RWPE2 (cell line): ENCODE data around the gene JUN.

Experiments
- ATAC-seq: fragments of 200-7000 bp; cut with Tn5 transposase; 3 replicates; pipeline ENCODE4 v1.9.1; 2021; ENCODE audit warnings: low read depth
- DNase-seq: peaks from one replicate; pipeline ENCODE4 v3.0.0-alpha.2; 2020; ENCODE audit warnings: low spot score
- H3K27ac ChIP-seq: fragments of 450-650 bp; 2 replicates; pipeline ENCODE4 v1.5.1; 2017; ENCODE audit warnings: mild to moderate bottlenecking; ENCODE audit not compliant: poor library complexity, severe bottlenecking
- H3K27me3 ChIP-seq: fragments of 250-450 bp; sonication (Bioruptor Pico); 2 replicates; pipeline ENCODE4 v1.5.1; 2021; ENCODE audit warnings: mild to moderate bottlenecking, moderate library complexity; ENCODE audit not compliant: insufficient read depth, poor library complexity, severe bottlenecking
- H3K36me3 ChIP-seq: fragments of 250-450 bp; sonication (Bioruptor Pico); 2 replicates; pipeline ENCODE4 v1.5.1; 2020; ENCODE audit warnings: low read depth, mild to moderate bottlenecking, moderate library complexity
- H3K4me1 ChIP-seq: fragments of 250-450 bp; sonication (Bioruptor Pico); 2 replicates; pipeline ENCODE4 v1.5.1; 2021; ENCODE audit warnings: mild to moderate bottlenecking, moderate library complexity; ENCODE audit not compliant: insufficient read depth, poor library complexity, severe bottlenecking
- H3K4me3 ChIP-seq: fragments of 250-450 bp; sonication (Bioruptor Pico); 2 replicates; pipeline ENCODE4 v1.5.1; 2021; ENCODE audit warnings: mild to moderate bottlenecking, moderate library complexity; ENCODE audit not compliant: severe bottlenecking
- H3K9me3 ChIP-seq: fragments of 250-450 bp; sonication (Bioruptor Pico); 2 replicates; pipeline ENCODE4 v1.5.1; 2021; ENCODE audit warnings: mild to moderate bottlenecking, moderate library complexity; ENCODE audit not compliant: severe bottlenecking
- TF ChIP-seq, protein P1 (sequence below): fragments of 450-650 bp; IDR thresholded peaks from one replicate; pipeline ENCODE4 v1.5.1; 2017; ENCODE audit warnings: mild to moderate bottlenecking, moderate library complexity; ENCODE audit not compliant: poor library complexity, severe bottlenecking

Gene JUN

DNA sequence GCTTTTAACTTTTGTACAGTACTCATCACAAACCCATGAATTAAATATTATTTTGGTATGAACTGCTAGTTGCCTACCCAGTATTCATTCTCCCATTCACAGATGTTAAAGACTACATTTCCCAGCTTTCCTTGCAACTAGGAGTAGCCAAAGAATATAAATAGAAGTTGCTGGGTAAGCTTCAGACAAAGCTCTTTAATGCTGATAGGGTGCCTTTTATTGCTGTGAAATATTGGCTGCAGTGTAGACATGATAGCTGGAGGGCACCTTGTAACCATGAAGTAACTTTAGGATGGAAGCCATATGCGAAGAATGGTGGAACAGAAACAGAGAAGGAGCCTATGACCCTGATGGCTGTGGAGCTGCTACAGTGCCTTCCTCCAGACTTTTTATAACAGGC is 16.7 kb downstream of the JUN start:
- H3K4me3 ChIP-seq, result no peak overlapping the region
- no peak for ATAC-seq
- H3K27ac ChIP-seq, result no peak overlapping the region
- H3K4me1 ChIP-seq, result peaks cover 37% of the 10 kb centered on the region
- no peak for DNase-seq
- no peaks in the 10 kb centered on the region for H3K36me3 ChIP-seq
- H3K27me3 ChIP-seq, result no peaks in the 10 kb centered on the region
- TF ChIP-seq, protein P1, sequence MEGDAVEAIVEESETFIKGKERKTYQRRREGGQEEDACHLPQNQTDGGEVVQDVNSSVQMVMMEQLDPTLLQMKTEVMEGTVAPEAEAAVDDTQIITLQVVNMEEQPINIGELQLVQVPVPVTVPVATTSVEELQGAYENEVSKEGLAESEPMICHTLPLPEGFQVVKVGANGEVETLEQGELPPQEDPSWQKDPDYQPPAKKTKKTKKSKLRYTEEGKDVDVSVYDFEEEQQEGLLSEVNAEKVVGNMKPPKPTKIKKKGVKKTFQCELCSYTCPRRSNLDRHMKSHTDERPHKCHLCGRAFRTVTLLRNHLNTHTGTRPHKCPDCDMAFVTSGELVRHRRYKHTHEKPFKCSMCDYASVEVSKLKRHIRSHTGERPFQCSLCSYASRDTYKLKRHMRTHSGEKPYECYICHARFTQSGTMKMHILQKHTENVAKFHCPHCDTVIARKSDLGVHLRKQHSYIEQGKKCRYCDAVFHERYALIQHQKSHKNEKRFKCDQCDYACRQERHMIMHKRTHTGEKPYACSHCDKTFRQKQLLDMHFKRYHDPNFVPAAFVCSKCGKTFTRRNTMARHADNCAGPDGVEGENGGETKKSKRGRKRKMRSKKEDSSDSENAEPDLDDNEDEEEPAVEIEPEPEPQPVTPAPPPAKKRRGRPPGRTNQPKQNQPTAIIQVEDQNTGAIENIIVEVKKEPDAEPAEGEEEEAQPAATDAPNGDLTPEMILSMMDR, result no peak
- no peaks in the 10 kb centered on the region for H3K9me3 ChIP-seq

DNA sequence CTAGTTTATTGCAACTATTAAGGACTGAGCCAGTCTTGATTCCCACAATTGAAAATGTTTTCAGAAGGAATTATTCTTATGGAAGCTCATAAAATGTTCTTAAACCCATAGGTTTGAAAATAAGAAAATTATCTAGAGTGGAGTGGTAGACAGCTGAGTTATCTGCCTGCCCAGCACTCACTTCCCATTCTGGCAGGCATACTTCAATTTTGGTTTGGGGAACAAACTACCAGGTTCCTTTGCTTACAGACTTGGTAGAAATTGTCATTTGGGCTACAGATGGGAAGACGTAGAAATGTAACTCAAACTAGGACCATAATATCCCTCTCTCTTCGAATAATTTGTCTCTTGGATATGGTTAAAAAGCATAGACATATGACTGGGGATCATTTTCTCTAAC is 18.4 kb downstream of the JUN start:
- TF ChIP-seq, protein P1, result no peak
- H3K36me3 ChIP-seq, result no peaks in the 10 kb centered on the region
- DNase-seq (no peak), ATAC-seq (no peak)
- H3K27me3 ChIP-seq, result no peaks in the 10 kb centered on the region
- H3K9me3 ChIP-seq, result no peaks in the 10 kb centered on the region
- peaks cover 38% of the 10 kb centered on the region for H3K4me1 ChIP-seq
- peak overlapping the region; percentile 84 for H3K27ac ChIP-seq
- H3K4me3 ChIP-seq, result no peak overlapping the region

DNA sequence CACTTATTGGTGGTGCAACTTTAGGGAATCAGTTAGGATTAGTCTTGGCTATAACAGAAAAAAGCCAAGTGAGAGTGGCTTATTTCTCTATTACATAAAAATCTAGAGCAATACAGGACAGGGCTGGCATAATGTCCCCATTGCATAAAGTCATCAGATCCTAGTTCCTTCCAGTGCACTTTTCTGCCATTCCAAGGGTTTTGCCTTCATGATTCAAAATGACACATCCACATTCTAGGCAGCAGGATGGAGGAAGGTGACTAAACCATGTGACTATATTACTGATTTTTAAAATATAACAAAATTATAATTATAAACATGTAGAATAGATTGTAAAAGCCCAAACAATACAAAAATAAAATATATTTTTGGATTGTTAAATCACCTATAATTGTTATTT is 18.8 kb downstream of the JUN start:
- Histone ChIP-seq H3K27me3 (no peaks in the 10 kb centered on the region), H3K36me3 (no peaks in the 10 kb centered on the region), H3K27ac (peak overlapping the region; percentile 84), H3K4me3 (no peak overlapping the region), H3K9me3 (no peaks in the 10 kb centered on the region), H3K4me1 (peaks cover 38% of the 10 kb centered on the region)
- ATAC-seq (no peak), DNase-seq (no peak)
- TF ChIP-seq, protein P1, result no peak

DNA sequence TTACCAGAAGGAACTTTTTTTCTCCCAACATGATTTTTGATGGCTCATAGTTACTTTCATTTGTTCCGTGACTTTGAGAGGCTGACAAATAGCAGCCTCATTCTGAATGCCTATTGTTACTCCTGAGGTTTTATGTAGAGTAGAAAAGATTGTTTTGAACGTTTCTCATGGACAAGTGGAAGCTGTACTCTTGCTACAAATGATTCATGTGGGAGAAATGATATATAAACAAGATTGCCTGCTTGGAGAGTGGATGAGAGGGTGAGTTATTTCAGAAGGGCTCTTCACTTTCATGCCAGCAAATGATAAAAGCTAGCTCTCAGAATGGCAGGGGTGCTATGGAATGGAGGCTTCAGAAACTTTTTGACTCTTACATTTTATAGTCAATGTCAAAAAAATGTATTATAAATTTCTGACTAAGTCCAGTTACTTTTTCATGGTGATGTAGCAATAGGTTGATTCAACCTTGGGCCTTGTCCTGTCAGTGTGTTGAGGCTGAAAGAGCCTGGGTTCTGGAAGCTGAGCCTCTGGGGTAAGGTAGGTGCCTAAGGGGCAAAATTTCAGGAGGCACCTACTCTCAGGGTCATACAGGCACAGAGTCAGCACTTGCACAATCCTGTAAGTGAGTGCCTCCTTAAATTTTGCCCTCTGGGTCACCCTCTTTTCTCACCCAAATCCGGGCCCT is 19.4 kb downstream of the JUN start:
- ATAC-seq (peak; percentile 65), DNase-seq (no peak)
- Histone ChIP-seq H3K27me3 (no peaks in the 10 kb centered on the region), H3K4me3 (no peak overlapping the region), H3K36me3 (no peaks in the 10 kb centered on the region), H3K27ac (peak overlapping the region; percentile 84), H3K9me3 (no peaks in the 10 kb centered on the region), H3K4me1 (peaks cover 32% of the 10 kb centered on the region)
- TF ChIP-seq, protein P1, result no peak

DNA sequence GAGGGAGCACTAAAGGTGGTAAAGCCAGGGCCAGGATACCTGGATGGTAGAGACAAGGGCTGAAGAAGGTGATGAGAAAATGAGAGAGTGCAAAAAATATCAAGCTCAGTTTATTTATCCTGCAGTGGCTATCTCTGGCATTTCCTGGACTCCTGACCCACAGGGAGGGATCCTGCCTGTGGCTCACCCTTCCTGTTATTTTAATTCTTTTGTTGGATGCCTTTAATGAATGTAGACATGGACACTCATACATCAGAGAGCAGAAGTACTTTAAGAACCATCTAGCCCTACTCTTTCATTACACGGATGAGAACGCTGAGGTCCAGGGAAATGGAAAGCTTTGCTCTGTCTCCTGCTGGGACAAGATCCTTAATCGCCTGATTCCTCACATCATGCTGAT is 20.6 kb downstream of the JUN start:
- peaks cover 31% of the 10 kb centered on the region for H3K4me1 ChIP-seq
- H3K36me3 ChIP-seq, result no peaks in the 10 kb centered on the region
- no peaks in the 10 kb centered on the region for H3K9me3 ChIP-seq
- DNase-seq (no peak), ATAC-seq (peak; percentile 81)
- H3K27me3 ChIP-seq, result no peaks in the 10 kb centered on the region
- TF ChIP-seq, protein P1, result no peak
- H3K4me3 ChIP-seq, result no peak overlapping the region
- H3K27ac ChIP-seq, result peak overlapping the region; percentile 84
